ENCODE measurements around the gene FAM50A. TPM values are rescaled to one million over a fixed set of nuclear protein-coding genes. Genes with fewer than 3 reads are reported as not detected.

Gene FAM50A
- total RNA-seq, 1 donor from 2014 or later: 80.0 TPM

- TF ChIP-seq CTCF (IDR thresholded peaks at IDR 0.05; ENCODE audit: insufficient read depth, low read length, poor library complexity, severe bottlenecking): no peak
- no peak overlapping the region for H3K4me3 ChIP-seq (ENCODE audit: low read depth, low read length)
- H3K36me3 ChIP-seq (ENCODE audit: control insufficient read depth, insufficient read depth, low read length): no peaks in the 10 kb centered on the region
- no peak for DNase-seq (ENCODE audit: low read depth)
- no peaks in the 10 kb centered on the region for H3K27me3 ChIP-seq (ENCODE audit: control insufficient read depth, insufficient read depth, low read length)
These were observed 16.8 kb upstream of the FAM50A start for GRCh38 chrX:154426916-154427770.

DNA sequence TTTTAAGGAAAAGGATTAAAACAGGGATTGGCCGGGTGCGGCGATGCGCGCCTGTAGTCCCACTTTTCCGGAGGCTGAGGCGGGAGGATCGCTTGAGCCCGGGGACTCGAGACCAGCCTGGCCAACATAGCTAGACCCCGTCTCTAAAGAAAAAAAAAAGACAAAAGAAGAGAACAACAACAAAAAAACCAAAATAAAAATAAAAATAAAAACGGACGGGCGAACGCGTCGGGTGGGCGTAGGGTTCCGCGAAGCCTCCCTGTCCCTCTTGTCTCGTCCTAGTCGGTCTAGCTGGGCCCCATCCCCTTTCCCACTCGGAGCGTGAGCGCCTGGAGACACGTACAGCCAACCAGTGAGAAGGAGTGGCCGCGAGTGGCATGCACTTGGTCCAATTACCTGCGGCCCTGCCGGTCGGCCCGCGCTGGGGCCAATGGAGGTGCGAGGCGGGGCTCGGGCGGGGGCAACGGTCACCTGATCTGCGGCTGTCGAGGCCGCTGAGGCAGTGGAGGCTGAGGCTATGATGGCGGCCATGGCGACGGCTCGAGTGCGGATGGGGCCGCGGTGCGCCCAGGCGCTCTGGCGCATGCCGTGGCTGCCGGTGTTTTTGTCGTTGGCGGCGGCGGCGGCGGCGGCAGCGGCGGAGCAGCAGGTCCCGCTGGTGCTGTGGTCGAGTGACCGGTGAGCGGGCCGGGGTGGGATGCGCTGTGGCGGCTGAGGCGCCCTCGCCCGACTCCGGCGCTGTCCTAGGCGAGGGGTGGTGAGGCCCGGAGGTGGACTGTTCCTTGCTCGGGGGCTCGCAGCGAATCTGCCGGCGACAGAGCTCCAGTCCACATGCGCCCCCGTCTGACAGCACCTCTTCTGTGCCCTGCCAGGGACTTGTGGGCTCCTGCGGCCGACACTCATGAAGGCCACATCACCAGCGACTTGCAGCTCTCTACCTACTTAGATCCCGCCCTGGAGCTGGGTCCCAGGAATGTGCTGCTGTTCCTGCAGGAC lies 15.5 kb upstream of the FAM50A start, which contains the start of gene ATP6AP1:
TSS of gene ATP6AP1 (plus strand) at position 502 of the 996 bp plus-strand sequence. CDS start at position 518, 16 bp downstream.
- DNase-seq (ENCODE audit: low read depth): peak; percentile 70
- Histone ChIP-seq H3K4me3 (ENCODE audit: low read depth, low read length) (peak within 1 kb of the TSS; percentile 67), H3K27me3 (ENCODE audit: control insufficient read depth, insufficient read depth, low read length) (no peaks in the 10 kb centered on the region), H3K36me3 (ENCODE audit: control insufficient read depth, insufficient read depth, low read length) (no peaks in the 10 kb centered on the region)
- TF ChIP-seq CTCF (IDR thresholded peaks at IDR 0.05; ENCODE audit: insufficient read depth, low read length, poor library complexity, severe bottlenecking): no peak

- Histone ChIP-seq H3K27me3 (ENCODE audit: control insufficient read depth, insufficient read depth, low read length) (no peaks in the 10 kb centered on the region), H3K4me3 (ENCODE audit: low read depth, low read length) (peak overlapping the region; percentile 11)
- TF ChIP-seq CTCF (IDR thresholded peaks at IDR 0.05; ENCODE audit: insufficient read depth, low read length, poor library complexity, severe bottlenecking): no peak
These were observed 14.2 kb upstream of the FAM50A start for GRCh38 chrX:154429711-154430110.

GRCh38 chrX:154430479-154430878 lies 13.5 kb upstream of the FAM50A start:
- Histone ChIP-seq H3K27me3 (ENCODE audit: control insufficient read depth, insufficient read depth, low read length) (no peaks in the 10 kb centered on the region), H3K36me3 (ENCODE audit: control insufficient read depth, insufficient read depth, low read length) (no peaks in the 10 kb centered on the region), H3K4me3 (ENCODE audit: low read depth, low read length) (no peak overlapping the region)
- TF ChIP-seq CTCF (IDR thresholded peaks at IDR 0.05; ENCODE audit: insufficient read depth, low read length, poor library complexity, severe bottlenecking): no peak
- DNase-seq (ENCODE audit: low read depth): no peak

More at GRCh38 chrX:154429711-154430110, 14.2 kb upstream of the FAM50A start:
- no peaks in the 10 kb centered on the region for H3K36me3 ChIP-seq (ENCODE audit: control insufficient read depth, insufficient read depth, low read length)
- no peak for DNase-seq (ENCODE audit: low read depth)

- Histone ChIP-seq H3K36me3 (ENCODE audit: control insufficient read depth, insufficient read depth, low read length) (no peaks in the 10 kb centered on the region), H3K27me3 (ENCODE audit: control insufficient read depth, insufficient read depth, low read length) (no peaks in the 10 kb centered on the region), H3K4me3 (ENCODE audit: low read depth, low read length) (no peak overlapping the region)
- DNase-seq (ENCODE audit: low read depth): no peak
- TF ChIP-seq CTCF (IDR thresholded peaks at IDR 0.05; ENCODE audit: insufficient read depth, low read length, poor library complexity, severe bottlenecking): no peak
These were observed 13.0 kb upstream of the FAM50A start for GRCh38 chrX:154430916-154431315.

Data from kidney epithelial cell (primary cell).